ENCODE measurements around the gene DIP2A.
"Not testable (repeated sequence)": the region's sequence is repeated elsewhere in the genome, so short reads cannot be mapped to it uniquely, and the experiment has no call there.

The DIP2A gene

GRCh38 chr21:46515109-46515508, 56.4 kb downstream of the DIP2A start:
- DNase-seq (ENCODE audit: low spot score): no peak
- no peak for TF ChIP-seq CTCF (IDR thresholded peaks at IDR 0.05; ENCODE audit: extremely low read depth, missing control alignments)

GRCh38 chr21:46516068-46516467, 57.4 kb downstream of the DIP2A start:
- DNase-seq (ENCODE audit: low spot score): no peak
- TF ChIP-seq CTCF (IDR thresholded peaks at IDR 0.05; ENCODE audit: extremely low read depth, missing control alignments): no peak

- TF ChIP-seq CTCF (IDR thresholded peaks at IDR 0.05; ENCODE audit: extremely low read depth, missing control alignments): no peak
- no peak for DNase-seq (ENCODE audit: low spot score)
These were observed 58.7 kb downstream of the DIP2A start for GRCh38 chr21:46517361-46517760.

- TF ChIP-seq CTCF (IDR thresholded peaks at IDR 0.05; ENCODE audit: extremely low read depth, missing control alignments): no peak
- no peak for DNase-seq (ENCODE audit: low spot score)
These were observed 60.4 kb downstream of the DIP2A start for GRCh38 chr21:46518983-46519583.

GRCh38 chr21:46527393-46527792, 68.7 kb downstream of the DIP2A start:
- not testable (repeated sequence) for DNase-seq (ENCODE audit: low spot score)

- no peak for TF ChIP-seq CTCF (IDR thresholded peaks at IDR 0.05; ENCODE audit: extremely low read depth, missing control alignments)
- no peak for DNase-seq (ENCODE audit: low spot score)
These were observed 69.1 kb downstream of the DIP2A start for GRCh38 chr21:46527801-46528200.

- no peak for TF ChIP-seq CTCF (IDR thresholded peaks at IDR 0.05; ENCODE audit: extremely low read depth, missing control alignments)
- DNase-seq (ENCODE audit: low spot score): no peak
These were observed 73.4 kb downstream of the DIP2A start for GRCh38 chr21:46532080-46532479.

GRCh38 chr21:46537026-46537425, 78.3 kb downstream of the DIP2A start:
- DNase-seq (ENCODE audit: low spot score): no peak
- TF ChIP-seq CTCF (IDR thresholded peaks at IDR 0.05; ENCODE audit: extremely low read depth, missing control alignments): no peak

Data from GM20000 (cell line).